Measurements from ENCODE around the gene CDH6. TPM values are rescaled to one million over a fixed set of nuclear protein-coding genes. Genes with fewer than 3 reads are reported as not detected.

CDH6 gene
- total and polyA plus RNA-seq, 2 of the 4 experiments (the other 2 are of a cell fraction) = 72.2 to 232 TPM

DNA sequence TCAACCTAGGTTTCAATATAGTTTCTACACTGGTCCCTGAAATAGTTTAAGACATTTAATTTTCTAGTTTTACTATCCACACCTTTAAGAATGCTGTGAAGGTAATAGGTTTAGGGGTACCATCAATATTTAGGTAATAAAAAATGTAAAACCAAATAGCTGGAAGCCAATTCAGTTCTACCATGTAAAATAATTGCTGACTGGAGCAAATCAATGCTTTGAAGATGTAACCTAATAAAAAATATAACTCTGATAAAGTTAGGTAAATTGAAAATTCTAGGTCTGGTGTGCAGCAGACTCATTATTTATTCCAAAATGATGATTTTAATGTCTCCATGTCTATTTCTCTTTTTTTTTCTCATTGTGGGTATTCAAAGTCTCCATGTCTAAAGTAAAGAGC, 21.8 kb downstream of the CDH6 start:
- H3K4ac ChIP-seq (ENCODE audit: low read depth, low read length) = no peak overlapping the region
- no peak overlapping the region for H3K56ac ChIP-seq (ENCODE audit: extremely low read depth, insufficient read depth, low read length)
- ChIA-PET POLR2A (ENCODE audit: unreplicated experiment) (no interaction called here), CTCF (interaction anchor here (0.7 kb wide), 1 partner anchor 26 kb away, joined by 3 read pairs; no protein-coding TSS in a partner anchor)
- H3K79me1 ChIP-seq (ENCODE audit: low read depth in 1 of 2, low read length in 2 of 2) = peaks cover 14 to 56% of the 10 kb centered on the region in 2 experiments; a peak in 3 of 4 replicates
- no peaks in the 10 kb centered on the region for H3K36me3 ChIP-seq (ENCODE audit: control insufficient read depth, insufficient read depth, low read length)
- no peaks in the 10 kb centered on the region; the same call in 1 of the 2 replicates for H4K20me1 ChIP-seq (ENCODE audit: insufficient read depth, low read length)
- H3K9me1 ChIP-seq (ENCODE audit: insufficient read depth, low read length) = peaks cover 12% of the 10 kb centered on the region; the same call in 1 of the 2 replicates
- in situ Hi-C loops (cut with MboI; ENCODE audit: low sequenced_read_pairs) = no loop called here
- no peak for ATAC-seq (ENCODE audit: low read depth)
- H4K5ac ChIP-seq (ENCODE audit: low read depth, low read length) = no peak overlapping the region
- H4K8ac ChIP-seq (ENCODE audit: low read depth in 2 of 2, low read length in 2 of 2) = no peak overlapping the region
- no peaks in the 10 kb centered on the region for H3K9me3 ChIP-seq (ENCODE audit: control insufficient read depth, insufficient read depth, low read length)
- H3K14ac ChIP-seq (replicated peaks; ENCODE audit: low read depth, low read length) = no peak overlapping the region
- no peak overlapping the region for H2AK9ac ChIP-seq (replicated peaks; ENCODE audit: low read depth, low read length, poor library complexity)
- no peaks in the 10 kb centered on the region for H3K27me3 ChIP-seq (ENCODE audit: control insufficient read depth, insufficient read depth, low read length)
- no peak overlapping the region for H4K91ac ChIP-seq (ENCODE audit: insufficient read depth, low read depth, low read length)
- H2BK5ac ChIP-seq (ENCODE audit: low read depth, low read length, poor library complexity, severe bottlenecking) = no peak overlapping the region
- no TSS peak for BruUV-seq (replicated peaks)
- DNase-seq = no peak
- H3K23ac ChIP-seq (ENCODE audit: low read depth, low read length) = no peak overlapping the region
- H3K4me3 ChIP-seq (ENCODE audit: insufficient read depth, low read depth, low read length) = no peak overlapping the region
- peaks cover 12% of the 10 kb centered on the region; the same call in 1 of the 2 replicates for H3K4me1 ChIP-seq (ENCODE audit: control insufficient read depth, insufficient read depth, low read length)
- no peak overlapping the region for H2BK20ac ChIP-seq (ENCODE audit: low read depth, low read length)
- H3K27ac ChIP-seq (ENCODE audit: insufficient read depth, low read length) = no peak overlapping the region
- intact Hi-C loops (cut with micrococcal nuclease) = no loop called here
- no peak overlapping the region for H2BK15ac ChIP-seq (ENCODE audit: low read depth, low read length)
- H2AFZ ChIP-seq (replicated peaks; ENCODE audit: low read length, poor library complexity) = no peak overlapping the region
- H3K18ac ChIP-seq (ENCODE audit: low read depth, low read length) = no peak overlapping the region
- H3K9ac ChIP-seq (ENCODE audit: low read depth, low read length) = no peak overlapping the region
- dilution Hi-C loops (cut with HindIII; ENCODE audit: low sequenced_read_pairs, unreplicated experiment) = no loop called here
- H2AK5ac ChIP-seq (ENCODE audit: low read depth, low read length) = no peak overlapping the region
- no peak overlapping the region for H2BK120ac ChIP-seq (ENCODE audit: low read depth, low read length)
- H3K4me2 ChIP-seq (ENCODE audit: low read depth, low read length) = no peak overlapping the region
- peak; percentile 67 for TF ChIP-seq MAFK (IDR thresholded peaks at IDR 0.05; ENCODE audit: low read depth, low read length)
- no peak for TF ChIP-seq RAD21 (IDR thresholded peaks at IDR 0.05; ENCODE audit: low read length)
- no peak for TF ChIP-seq RCOR1 (IDR thresholded peaks at IDR 0.05; ENCODE audit: insufficient replicate concordance, low read length)
- no peak for TF ChIP-seq POLR2A (IDR thresholded peaks at IDR 0.05; ENCODE audit: low read depth, low read length)
- TF ChIP-seq MXI1 (IDR thresholded peaks at IDR 0.05; ENCODE audit: borderline replicate concordance, low read depth, low read length) = no peak

Measured in IMR-90 (cell line).